Measurements from ENCODE around the gene KRT4. TPM values are rescaled to one million over a fixed set of nuclear protein-coding genes. Genes with fewer than 3 reads are reported as not detected.
A peak's percentile ranks its signal among the peaks of the same experiment; 100 is the strongest.

The KRT4 gene
- total RNA-seq, 2 donors from 2014 or later = not detected

GRCh38 chr12:52805739-52806138 is 8.2 kb downstream of the KRT4 start:
- no peak overlapping the region for H3K27ac ChIP-seq (ENCODE audit: low read depth, low read length)
- no peaks in the 10 kb centered on the region for H3K9me3 Mint-ChIP-seq
- H3K27ac Mint-ChIP-seq = no peak overlapping the region
- no peak for DNase-seq
- peaks cover 7% of the 10 kb centered on the region for H3K4me1 Mint-ChIP-seq
- no peaks in the 10 kb centered on the region for H3K27me3 ChIP-seq (ENCODE audit: control insufficient read depth, insufficient read depth, low read length, poor library complexity, severe bottlenecking)
- no peaks in the 10 kb centered on the region for H3K4me1 ChIP-seq (ENCODE audit: control insufficient read depth, insufficient read depth, low read length)
- H3K36me3 ChIP-seq (ENCODE audit: control insufficient read depth, insufficient read depth, low read length) = no peaks in the 10 kb centered on the region
- no peak overlapping the region for H3K4me3 ChIP-seq (ENCODE audit: low read length)
- H3K4me3 Mint-ChIP-seq = no peak overlapping the region
- no peaks in the 10 kb centered on the region for H3K9me3 ChIP-seq (ENCODE audit: control insufficient read depth, low read length)
- WGBS, 2 experiments (ENCODE audit: insufficient coverage in 1 of 2, insufficient read length in 1 of 2) = 83 to 93% methylated on average over 1 to 3 of the region's 3 CpGs
- no peaks in the 10 kb centered on the region for H3K36me3 Mint-ChIP-seq (ENCODE audit: low read depth)
- H3K27me3 Mint-ChIP-seq (ENCODE audit: insufficient read depth) = peaks cover 16% of the 10 kb centered on the region
- no peak overlapping the region for H3K9ac ChIP-seq (ENCODE audit: extremely low read depth, low read length, poor library complexity, severe bottlenecking)
- TF ChIP-seq, protein P1, sequence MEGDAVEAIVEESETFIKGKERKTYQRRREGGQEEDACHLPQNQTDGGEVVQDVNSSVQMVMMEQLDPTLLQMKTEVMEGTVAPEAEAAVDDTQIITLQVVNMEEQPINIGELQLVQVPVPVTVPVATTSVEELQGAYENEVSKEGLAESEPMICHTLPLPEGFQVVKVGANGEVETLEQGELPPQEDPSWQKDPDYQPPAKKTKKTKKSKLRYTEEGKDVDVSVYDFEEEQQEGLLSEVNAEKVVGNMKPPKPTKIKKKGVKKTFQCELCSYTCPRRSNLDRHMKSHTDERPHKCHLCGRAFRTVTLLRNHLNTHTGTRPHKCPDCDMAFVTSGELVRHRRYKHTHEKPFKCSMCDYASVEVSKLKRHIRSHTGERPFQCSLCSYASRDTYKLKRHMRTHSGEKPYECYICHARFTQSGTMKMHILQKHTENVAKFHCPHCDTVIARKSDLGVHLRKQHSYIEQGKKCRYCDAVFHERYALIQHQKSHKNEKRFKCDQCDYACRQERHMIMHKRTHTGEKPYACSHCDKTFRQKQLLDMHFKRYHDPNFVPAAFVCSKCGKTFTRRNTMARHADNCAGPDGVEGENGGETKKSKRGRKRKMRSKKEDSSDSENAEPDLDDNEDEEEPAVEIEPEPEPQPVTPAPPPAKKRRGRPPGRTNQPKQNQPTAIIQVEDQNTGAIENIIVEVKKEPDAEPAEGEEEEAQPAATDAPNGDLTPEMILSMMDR (conservative IDR thresholded peaks at IDR 0.05) = no peak

DNA sequence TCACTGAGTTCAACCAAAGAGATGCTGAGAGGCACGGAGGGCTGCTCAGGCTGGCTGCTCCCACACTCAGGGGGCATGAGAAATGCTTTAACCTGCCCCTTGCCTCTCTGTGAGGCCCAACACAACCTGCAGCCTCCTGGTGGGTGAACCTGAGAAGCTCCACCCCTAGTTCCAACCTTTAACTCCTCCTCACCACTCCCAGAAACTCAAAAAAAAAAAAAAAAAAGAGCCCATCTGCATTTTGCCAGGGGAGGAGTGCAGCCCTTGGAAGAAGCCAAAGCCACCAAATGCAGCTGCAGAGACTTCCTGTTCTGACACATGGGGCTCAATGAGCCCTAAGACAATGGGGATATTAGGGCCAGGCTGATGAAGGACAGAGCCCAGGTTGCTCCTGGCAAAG is 8.9 kb downstream of the KRT4 start:
- Histone ChIP-seq H3K36me3 (ENCODE audit: control insufficient read depth, insufficient read depth, low read length) (no peaks in the 10 kb centered on the region), H3K4me1 (ENCODE audit: control insufficient read depth, insufficient read depth, low read length) (no peaks in the 10 kb centered on the region), H3K9me3 (ENCODE audit: control insufficient read depth, low read length) (no peaks in the 10 kb centered on the region), H3K9ac (ENCODE audit: extremely low read depth, low read length, poor library complexity, severe bottlenecking) (no peak overlapping the region), H3K27me3 (ENCODE audit: control insufficient read depth, insufficient read depth, low read length, poor library complexity, severe bottlenecking) (no peaks in the 10 kb centered on the region), H3K4me3 (ENCODE audit: low read length) (no peak overlapping the region), H3K27ac (ENCODE audit: low read depth, low read length) (no peak overlapping the region)
- TF ChIP-seq, protein P1 (conservative IDR thresholded peaks at IDR 0.05) = peak; percentile 22
- Mint-ChIP-seq H3K4me3 (no peak overlapping the region), H3K9me3 (no peaks in the 10 kb centered on the region), H3K4me1 (peaks cover 11% of the 10 kb centered on the region), H3K27ac (no peak overlapping the region), H3K36me3 (ENCODE audit: low read depth) (no peaks in the 10 kb centered on the region), H3K27me3 (ENCODE audit: insufficient read depth) (peaks cover 16% of the 10 kb centered on the region)
- WGBS, 2 experiments (ENCODE audit: insufficient coverage in 1 of 2, insufficient read length in 1 of 2) = 36 to 38% methylated on average over 1 of the region's 1 CpG
- peak; percentile 88 for DNase-seq

DNA sequence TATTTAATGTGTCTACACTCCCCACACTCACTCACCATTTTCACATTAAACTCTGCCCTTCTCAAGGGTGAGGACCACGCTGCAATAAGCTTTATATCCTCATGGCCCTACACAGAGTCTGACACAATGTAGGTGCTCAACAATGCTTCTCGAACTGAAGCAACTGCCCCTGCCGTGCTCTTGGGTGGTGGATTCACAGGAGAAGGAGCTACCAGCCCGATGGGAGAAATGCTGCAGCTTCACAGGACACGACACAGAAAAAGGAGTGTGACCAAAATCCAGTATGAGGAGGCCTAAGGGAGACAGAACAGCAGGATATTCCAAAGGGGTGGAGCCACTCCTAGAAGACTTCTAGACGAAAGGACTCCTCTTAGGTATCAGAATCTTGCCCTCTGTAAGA is 11.5 kb downstream of the KRT4 start:
- Mint-ChIP-seq H3K27ac (no peak overlapping the region), H3K9me3 (no peaks in the 10 kb centered on the region), H3K27me3 (ENCODE audit: insufficient read depth) (no peaks in the 10 kb centered on the region), H3K4me3 (no peak overlapping the region), H3K36me3 (ENCODE audit: low read depth) (no peaks in the 10 kb centered on the region), H3K4me1 (peaks cover 13% of the 10 kb centered on the region)
- no peaks in the 10 kb centered on the region for H3K27me3 ChIP-seq (ENCODE audit: control insufficient read depth, insufficient read depth, low read length, poor library complexity, severe bottlenecking)
- 83 to 92% methylated on average over 6 of the region's 6 CpGs for WGBS, 2 experiments (ENCODE audit: insufficient coverage in 1 of 2, insufficient read length in 1 of 2)
- DNase-seq = no peak
- H3K4me1 ChIP-seq (ENCODE audit: control insufficient read depth, insufficient read depth, low read length) = no peaks in the 10 kb centered on the region
- H3K36me3 ChIP-seq (ENCODE audit: control insufficient read depth, insufficient read depth, low read length) = no peaks in the 10 kb centered on the region
- no peak overlapping the region for H3K9ac ChIP-seq (ENCODE audit: extremely low read depth, low read length, poor library complexity, severe bottlenecking)
- TF ChIP-seq, protein P1 (conservative IDR thresholded peaks at IDR 0.05) = no peak
- no peaks in the 10 kb centered on the region for H3K9me3 ChIP-seq (ENCODE audit: control insufficient read depth, low read length)
- H3K27ac ChIP-seq (ENCODE audit: low read depth, low read length) = no peak overlapping the region
- H3K4me3 ChIP-seq (ENCODE audit: low read length) = no peak overlapping the region
